GM18907 (cell line): ENCODE measurements around the gene PDE10A.
A peak's percentile ranks its signal among the peaks of the same experiment; 100 is the strongest.
"Not testable (repeated sequence)": the region's sequence is repeated elsewhere in the genome, so short reads cannot be mapped to it uniquely, and the experiment has no call there.

Source experiments
- ATAC-seq: cut with Tn5 transposase; IDR thresholded peaks from one replicate; pipeline ENCODE4 v1.9.1; 2021; ENCODE audit warnings: mild to moderate bottlenecking, moderate library complexity; ENCODE audit not compliant: unreplicated experiment

Gene PDE10A

DNA sequence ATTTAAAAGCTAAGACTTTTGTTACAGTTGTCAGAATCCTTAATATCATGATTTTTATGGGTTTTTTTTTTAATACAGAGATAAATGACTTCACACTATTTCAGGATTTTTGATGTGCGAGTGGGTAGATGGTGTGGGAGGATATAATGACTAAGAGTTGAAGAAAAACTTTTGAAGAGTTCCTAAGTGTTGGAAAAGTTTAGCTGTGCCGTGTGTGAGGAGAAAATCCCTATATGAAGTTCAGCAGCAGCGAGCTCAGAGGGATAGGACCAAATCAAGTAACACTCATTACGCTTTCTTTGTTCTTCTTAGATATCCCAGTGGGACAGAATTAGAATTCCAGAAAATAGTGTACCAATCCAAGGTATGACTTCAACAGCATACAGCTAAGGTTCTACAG is 34.1 kb downstream of the PDE10A start:
- no peak for ATAC-seq

DNA sequence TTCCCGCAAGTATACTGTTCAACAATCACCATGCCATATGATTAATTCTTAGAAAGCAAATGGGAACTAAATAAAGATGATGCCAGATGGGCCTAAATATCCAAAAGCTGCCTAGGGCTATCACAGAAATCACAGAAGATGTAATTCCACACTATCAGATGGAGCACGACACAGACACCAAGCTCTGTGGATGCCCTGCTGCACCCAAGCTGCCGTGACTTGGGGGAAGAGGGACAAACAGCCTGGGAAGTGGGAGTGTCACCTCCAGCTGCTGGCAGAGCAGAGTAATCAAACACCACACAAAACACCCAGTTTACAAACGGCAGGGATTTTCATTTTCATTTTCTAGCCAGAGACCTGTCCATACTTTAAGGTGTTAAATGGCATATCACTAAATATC is 35.7 kb downstream of the PDE10A start:
- ATAC-seq: no peak

DNA sequence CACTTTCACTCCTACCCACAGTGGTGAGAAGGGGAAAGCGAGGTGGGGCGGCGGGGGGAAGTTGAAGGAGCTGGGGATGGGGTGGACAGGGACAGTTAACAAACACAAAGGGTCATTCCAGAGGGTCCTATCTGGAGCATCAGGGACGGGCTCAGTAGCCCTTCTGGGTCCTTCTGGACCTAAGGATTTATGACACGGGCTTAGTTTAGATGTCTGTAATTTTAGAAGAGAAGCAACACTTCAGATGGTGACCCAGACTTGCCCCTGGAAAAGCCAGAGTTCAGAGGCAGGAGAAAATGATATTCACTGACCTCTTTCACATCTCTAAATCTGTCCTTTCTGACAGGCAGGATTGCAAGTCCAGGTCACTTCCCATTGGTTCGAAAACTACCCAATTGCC is 36.3 kb downstream of the PDE10A start:
- ATAC-seq: no peak

DNA sequence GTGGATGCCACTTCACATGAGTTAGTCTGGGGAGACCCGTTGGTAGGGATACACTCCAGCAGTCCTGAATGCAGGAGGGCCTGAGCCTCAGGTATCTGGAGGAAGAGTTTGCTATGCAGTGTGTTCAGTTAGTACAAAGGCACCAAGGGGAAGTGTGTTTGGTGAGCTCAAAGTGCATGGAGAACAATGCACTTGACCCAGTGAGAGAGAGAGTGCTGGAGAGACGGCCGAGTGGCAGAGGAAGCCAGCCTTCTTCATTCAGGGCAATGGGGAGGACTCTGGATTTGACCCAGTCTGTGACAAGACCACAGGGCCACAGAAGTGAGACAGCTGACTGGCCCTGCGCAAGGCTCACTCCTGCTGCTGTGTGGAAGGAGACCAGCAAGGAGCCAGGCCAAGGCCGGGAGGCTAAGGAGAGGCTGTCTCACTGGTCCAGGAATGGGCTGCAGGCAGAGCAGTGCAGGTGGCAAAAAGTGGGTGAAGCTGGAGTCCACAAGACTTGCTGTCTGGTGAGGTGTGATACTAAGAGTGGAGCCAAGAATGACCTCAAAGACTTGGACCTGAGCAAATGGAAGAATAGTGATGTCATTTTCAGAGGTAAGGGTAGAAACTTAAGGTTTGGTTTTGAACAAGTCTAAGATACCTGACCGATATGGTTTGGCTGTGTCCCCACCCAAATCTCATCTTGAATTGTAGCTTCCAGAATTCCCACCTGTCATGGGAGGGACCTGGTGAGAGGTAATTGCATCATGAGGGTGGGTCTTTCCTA is 38.0 kb downstream of the PDE10A start:
- no peak for ATAC-seq

DNA sequence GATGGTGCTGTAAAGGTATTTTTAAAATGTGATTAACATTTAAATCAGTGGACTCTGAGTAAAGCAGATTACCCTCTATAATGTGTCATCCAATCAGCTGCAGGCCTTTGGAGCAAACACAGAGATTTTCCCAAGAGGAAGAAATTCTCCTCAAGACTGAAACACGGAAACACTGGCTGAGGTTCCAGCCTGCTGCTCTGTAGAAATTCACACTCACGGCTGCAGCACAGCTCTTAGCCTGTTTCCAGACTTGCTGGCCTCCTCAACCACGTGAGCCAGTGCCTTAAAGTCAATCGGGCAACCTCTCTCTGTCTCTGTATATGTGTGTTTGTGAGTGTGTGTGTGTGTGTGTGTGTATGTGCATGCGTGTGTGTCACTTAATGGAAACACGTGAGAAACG is 41.1 kb downstream of the PDE10A start:
- no peak for ATAC-seq

DNA sequence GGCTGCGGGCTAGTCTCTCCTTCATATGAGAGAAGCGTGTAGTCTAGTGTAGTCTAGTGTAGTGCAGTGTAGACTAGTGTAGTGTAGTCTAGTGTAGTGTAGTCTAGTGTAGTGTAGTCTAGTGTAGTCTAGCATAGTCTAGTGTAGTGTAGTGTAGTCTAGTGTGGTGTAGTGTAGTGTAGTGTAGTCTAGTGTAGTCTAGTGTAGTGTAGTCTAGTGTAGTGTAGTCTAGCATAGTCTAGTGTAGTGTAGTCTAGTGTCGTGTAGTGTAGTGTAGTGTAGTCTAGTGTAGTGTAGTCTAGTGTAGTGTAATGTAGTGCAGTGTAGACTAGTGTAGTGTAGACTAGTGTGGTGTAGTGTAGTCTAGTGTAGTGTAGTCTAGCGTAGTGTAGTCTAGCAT is 44.1 kb downstream of the PDE10A start:
- ATAC-seq: not testable (repeated sequence)

DNA sequence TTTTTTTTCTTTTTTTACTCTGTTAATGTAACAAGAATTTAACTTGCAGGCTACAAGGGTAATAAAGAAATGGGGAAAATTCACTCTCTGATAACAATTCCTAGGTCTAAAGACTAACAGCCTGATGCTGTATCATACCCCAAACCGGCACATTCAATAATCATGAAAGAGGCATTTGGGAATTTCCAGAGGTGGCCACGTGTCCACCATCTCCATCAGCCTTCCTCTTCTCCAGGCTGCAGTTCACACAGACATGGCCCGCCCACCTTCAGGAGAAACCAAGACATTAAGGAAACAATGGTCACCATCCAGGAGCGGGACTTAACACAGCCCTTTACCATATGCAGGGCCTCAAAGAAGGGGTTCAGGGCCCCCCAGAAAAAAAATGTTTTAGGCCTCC is 44.8 kb downstream of the PDE10A start:
- ATAC-seq: no peak

DNA sequence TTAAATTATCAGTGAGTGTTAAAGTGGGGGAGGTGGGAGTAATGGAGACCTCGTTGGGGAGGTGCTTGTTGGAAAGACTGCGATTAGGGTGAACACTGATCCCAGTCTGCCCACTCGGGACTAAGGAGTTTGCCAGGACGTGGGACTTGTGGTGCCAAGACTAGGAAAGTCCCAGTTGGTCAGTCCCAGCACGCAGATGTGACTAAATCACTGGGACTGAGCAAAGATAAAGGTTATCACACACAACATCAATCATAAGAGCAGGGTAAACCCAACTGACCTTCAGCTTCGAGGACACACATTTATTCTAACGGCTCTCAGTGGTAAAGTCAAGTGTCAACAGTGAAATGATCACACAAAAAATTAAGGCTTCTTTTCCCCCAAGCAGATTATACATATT is 45.5 kb downstream of the PDE10A start:
- no peak for ATAC-seq

DNA sequence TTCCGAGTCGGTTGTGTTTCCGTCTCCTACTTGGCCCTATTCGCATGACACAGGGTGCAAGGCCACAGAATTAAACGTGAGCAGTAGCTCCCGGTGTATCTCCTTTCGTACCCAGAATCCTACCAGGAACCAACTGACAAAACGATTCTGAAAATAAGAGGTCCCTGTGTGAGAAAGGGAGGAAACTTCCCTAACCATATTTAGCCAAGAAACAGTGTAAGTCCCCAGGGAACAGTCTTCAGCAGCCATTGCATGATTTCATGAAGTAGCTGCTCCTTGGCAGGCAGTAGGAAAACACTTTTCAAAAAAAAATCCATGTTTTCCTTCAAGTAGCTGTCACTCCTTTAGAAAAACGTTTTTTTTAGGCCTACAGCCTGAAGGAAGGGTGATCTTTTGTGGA is 46.9 kb downstream of the PDE10A start:
- no peak for ATAC-seq

DNA sequence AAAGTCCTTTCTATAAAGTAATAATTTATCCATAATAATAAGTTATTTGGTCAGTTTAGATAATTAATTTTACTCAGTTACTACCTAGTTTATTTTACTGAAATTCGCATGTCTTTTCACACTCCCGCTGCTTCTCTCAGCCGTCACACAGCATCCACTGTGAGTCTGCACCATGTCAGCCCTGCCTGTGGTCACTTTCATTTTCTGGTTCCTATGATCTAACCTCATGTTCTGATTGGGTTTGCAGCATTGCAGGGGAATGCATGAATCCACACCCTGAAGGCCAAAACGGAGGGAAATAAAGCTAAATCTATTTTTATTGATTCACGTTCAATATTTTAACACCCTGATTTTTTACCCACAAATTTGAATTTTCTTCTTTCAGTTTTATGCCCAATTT is 47.4 kb downstream of the PDE10A start:
- peak; percentile 88 for ATAC-seq

DNA sequence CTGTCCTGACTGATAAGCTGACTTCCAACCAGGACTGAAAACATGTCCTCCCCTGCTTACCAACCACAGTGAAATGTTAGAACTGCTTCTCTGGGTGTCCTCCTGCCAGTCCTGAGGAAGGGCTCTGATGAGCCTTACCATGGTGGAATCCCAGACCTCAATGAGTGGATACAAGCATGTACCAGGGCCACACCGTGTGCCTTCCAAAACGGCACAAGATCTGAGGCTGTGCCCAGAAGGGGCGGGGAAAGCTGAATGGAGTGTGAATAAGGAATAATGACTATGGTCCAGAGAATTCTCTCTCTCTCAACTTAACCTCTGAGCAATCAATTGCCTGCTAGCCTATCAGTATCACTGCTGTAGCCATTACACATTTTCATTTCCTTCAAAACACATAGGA is 51.7 kb downstream of the PDE10A start:
- no peak for ATAC-seq

DNA sequence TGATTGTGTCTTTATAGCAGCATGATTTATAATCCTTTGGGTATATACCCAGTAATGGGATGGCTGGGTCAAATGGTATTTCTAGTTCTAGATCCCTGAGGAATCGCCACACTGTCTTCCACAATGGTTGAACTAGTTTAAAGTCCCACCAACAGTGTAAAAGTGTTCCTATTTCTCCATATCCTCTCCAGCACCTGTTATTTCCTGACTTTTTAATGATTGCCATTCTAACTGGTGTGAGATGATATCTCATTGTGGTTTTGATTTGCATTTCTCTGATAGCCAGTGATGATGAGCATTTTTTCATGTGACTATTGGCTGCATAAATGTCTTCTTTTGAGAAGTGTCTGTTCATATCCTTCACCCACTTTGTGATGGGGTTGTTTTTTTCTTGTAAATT is 54.5 kb downstream of the PDE10A start:
- ATAC-seq: not testable (repeated sequence)

DNA sequence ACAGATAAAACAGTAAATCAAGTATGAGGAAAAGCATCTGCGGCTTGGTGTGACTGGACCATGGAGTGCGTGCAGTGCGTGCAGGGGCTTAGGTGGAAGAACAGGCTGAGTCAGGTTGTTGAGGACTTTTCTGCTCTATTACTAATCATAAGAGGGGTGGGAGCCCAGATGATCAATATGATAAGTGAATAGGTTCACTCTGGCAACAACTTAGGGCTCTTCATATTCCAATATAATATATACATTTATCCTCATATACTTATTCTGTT is 56.4 kb downstream of the PDE10A start:
- ATAC-seq: no peak

DNA sequence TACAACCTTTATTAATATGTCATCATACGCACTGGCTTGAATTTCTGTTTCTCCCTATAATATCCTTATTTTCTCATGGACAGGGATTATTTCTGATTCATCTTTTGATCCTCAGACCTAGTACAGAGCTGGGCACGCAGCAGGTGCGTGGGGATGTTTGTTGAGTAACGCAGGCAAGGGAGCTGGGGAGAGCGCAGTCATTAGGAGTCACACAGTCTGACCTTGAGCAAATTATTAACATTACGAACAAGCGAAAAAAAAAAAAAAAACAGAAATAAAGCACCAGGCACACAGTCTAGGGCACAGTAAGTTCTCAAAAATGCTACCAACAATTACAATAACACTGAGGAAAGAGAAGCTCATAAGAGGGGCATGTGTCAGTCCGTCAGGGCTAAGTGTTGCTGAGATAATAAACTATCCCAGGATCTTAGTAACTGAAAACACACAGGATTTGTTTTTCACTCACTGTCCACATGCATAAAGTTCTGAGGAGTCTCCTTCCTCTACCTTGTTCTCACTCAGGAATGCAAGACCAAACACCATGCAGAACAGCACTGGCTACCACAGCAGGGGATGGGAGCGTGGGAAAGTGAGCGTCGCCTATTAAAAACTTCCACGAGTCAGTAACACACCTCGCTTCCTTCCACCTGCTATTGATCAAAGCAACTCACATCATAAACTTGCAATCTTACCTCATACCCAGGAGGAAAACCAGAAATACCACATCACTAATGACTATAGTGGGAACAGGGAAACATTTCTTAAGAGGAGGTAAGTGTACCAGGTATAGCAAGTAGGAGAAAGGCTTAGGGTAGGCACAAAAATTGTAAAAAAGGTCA is 56.9 kb downstream of the PDE10A start:
- ATAC-seq: no peak

DNA sequence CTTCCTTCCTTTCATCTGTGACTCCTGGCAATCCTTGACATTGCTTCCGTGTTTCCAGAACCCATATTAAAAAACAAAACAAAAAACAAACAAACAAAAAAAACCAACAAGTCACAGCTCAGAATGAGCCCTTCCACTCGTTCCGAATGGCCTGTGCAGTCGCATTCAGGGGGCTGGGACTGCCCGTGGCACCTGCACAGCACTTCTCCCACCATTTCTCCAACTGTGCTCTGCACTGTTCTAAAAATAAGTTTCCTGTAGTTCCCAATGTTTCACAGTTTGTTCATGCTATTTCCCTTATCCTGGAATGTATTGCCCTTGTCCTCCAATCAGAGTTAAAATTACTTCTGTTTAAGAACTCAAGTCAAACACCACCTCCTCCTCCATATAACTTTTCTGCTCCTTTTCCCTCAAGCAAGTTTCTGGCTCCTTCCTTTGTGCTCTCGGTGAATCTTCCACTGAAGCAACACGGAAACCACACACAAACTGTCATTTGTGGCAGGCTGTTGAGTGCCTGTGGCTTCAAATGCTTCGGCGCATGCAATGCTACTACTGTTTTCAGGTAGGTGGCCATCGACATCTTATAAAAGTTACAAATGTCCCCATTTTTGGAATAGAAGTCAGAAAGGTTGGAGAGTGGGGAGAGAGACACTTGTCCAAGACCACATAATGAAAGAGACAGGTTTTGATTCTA is 57.7 kb downstream of the PDE10A start:
- ATAC-seq: no peak

DNA sequence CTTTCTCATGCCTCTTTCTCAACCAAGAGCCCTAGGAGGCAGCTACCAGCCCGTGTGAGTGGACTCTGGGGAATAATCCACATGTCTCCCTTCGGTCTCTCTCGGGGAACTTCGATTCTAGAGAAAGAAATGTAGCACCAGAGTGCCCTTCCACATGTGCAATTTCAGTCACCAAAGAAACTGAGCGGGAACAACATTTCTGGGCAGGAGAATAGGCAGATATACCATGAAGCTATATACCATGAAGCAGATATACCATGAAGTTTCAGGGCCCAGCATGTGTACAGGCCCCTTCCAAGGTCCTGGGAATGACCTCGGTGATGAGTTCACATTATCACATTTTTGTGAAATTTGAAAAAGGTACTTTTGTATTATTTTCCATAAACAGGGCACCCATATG is 60.8 kb downstream of the PDE10A start:
- no peak for ATAC-seq

DNA sequence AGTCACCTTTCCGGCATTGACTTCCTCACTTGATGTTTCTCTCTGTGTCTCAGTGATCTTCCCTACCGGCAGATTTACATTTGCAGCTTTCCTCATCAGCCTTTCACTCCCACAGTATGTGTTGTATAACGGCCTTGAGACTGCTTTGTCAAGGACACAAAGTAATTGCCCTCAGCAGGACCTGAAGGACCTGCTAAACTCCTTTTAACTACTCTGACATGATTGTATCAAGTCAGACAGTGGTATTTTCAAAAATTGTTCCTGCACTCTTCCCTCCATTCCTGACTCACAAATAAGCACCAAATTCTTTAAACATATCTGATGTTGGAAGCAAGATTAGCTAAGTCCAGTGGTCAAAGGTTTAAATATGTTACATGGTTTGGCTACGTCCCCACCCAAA is 62.4 kb downstream of the PDE10A start:
- ATAC-seq: no peak

DNA sequence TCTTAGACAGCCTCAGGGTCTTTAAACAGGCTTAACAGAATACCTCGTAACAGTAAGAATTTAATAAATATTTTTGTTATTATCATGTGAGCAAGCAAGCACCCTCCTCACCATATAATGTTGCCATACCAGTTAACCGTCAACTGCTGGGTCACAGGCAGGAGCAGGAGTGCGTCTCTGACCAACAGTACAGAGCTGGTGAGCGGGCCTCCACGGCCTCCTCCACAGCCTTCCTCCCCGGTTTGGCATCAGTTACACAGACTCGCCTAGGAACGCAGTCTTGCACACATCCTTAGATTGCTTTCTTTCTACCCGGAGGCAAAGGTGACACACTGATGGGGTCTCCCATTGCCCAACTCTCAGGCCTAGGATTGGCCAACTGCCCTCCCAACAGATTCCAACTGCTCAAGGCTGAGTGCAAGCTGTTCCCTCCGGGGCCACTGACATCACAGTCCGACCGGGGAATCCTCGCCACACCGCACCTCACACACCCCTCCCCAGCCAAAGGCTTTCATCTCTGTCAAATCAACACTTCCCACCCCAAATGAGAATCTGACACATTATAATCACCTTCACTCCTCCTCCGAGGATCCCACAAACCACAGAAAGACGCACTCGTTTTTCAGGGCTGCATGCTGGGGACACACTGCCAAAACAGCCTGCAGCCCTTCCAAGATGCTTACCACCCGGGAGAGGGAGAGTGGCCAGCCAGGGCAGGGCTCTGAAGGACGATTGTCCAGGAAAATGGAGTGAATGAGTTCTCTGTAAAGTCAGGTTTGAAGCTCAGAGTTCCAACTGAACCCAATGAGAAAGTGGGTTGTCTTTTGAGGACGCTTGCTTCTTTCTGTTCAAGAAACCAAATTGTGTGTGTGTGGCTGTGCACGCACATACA is 63.2 kb downstream of the PDE10A start:
- no peak for ATAC-seq

DNA sequence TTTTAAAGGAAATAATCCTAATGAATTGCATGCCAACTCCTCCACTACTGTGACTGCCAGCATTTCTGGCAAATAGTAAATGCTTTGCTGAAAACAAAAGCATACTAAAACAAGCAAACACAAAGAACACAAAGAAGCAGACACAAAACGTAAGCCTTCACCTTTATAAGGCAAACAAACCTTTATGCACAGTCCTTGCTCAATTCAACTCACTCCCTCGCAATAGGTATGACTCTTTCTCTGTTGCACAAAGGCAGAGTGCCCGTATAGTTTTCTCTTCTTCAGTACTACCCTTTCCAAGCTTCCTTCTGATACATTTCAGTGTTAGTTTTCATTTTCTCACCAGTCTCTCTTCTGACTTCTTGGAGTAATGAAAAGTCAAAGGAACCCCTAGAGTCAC is 63.9 kb downstream of the PDE10A start:
- ATAC-seq: no peak

DNA sequence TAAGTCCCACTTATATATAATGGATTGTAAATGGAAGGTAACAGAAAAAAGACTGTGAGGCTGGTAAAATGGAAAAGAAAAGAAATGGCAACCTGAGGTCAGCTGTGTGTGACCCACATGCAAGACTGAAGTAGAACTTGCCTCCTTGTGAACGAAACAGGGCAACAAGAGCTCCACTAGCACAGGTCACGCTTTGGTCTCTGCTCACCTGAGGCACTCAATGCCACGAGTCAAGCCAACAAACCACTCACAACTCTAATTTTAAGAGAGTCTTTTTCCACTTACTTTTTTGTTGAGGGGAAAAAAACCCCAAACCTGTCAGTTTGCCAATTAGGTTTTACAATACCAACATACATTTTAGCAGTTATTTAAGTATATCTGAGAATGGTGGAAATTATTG is 65.2 kb downstream of the PDE10A start:
- ATAC-seq: no peak
